Left kidney (tissue), 2 donors: ENCODE measurements around the gene ROCK1. TPM values are rescaled to one million over a fixed set of nuclear protein-coding genes. Genes with fewer than 3 reads are reported as not detected.
A peak's percentile ranks its signal among the peaks of the same experiment; 100 is the strongest.
"Not testable (repeated sequence)": the region's sequence is repeated elsewhere in the genome, so short reads cannot be mapped to it uniquely, and the experiment has no call there.

Experiments
- DNase-seq: peaks from one replicate; pipeline ENCODE4 v3.0.0-alpha.2; 2013
- polyA plus RNA-seq: library from polyadenylated mRNA; unstranded; fragments of 120-200 nt; gene quantifications from one replicate; pipeline ENCODE4 v1.2.1, GENCODE V29; 2013; ENCODE audit not compliant: insufficient read length

ROCK1 gene
- polyA plus RNA-seq, 1 donor, result 79.1 TPM

- no peak for DNase-seq
Observed at GRCh38 chr18:21054252-21054821, 57.3 kb downstream of the ROCK1 start.

GRCh38 chr18:21053127-21053526 lies 58.5 kb downstream of the ROCK1 start:
- no peak for DNase-seq

- DNase-seq, result no peak
Observed at GRCh38 chr18:21052385-21052784, 59.2 kb downstream of the ROCK1 start.

GRCh38 chr18:21051620-21052019 lies 60.0 kb downstream of the ROCK1 start:
- no peak for DNase-seq

GRCh38 chr18:21049306-21049705 lies 62.3 kb downstream of the ROCK1 start:
- peak; percentile 3 for DNase-seq

GRCh38 chr18:21047126-21047525 lies 64.5 kb downstream of the ROCK1 start:
- no peak for DNase-seq

- DNase-seq, result no peak
Observed at GRCh38 chr18:21040466-21040865, 71.1 kb downstream of the ROCK1 start.

- no peak for DNase-seq
Observed at GRCh38 chr18:21038201-21038600, 73.4 kb downstream of the ROCK1 start.

- no peak for DNase-seq
Observed at GRCh38 chr18:21031845-21032244, 79.8 kb downstream of the ROCK1 start.

- not testable (repeated sequence) for DNase-seq
Observed at GRCh38 chr18:21018257-21018656, 93.4 kb downstream of the ROCK1 start.

- no peak for DNase-seq
Observed at GRCh38 chr18:21012308-21012707, 99.3 kb downstream of the ROCK1 start.

GRCh38 chr18:21004726-21005125 lies 106.9 kb downstream of the ROCK1 start:
- DNase-seq, result peak; percentile 7

- DNase-seq, result no peak
Observed at GRCh38 chr18:21000667-21001066, 110.9 kb downstream of the ROCK1 start.

- no peak for DNase-seq
Observed at GRCh38 chr18:20997371-20997770, 114.2 kb downstream of the ROCK1 start.

- no peak for DNase-seq
Observed at GRCh38 chr18:20996418-20996817, 115.2 kb downstream of the ROCK1 start.

- no peak for DNase-seq
Observed at GRCh38 chr18:20988726-20989125, 122.9 kb downstream of the ROCK1 start.

- no peak for DNase-seq
Observed at GRCh38 chr18:20975077-20975476, 136.5 kb downstream of the ROCK1 start.

- DNase-seq, result peak; percentile 1
Observed at GRCh38 chr18:20971886-20972267, 139.7 kb downstream of the ROCK1 start.

GRCh38 chr18:20966795-20967194 lies 144.8 kb downstream of the ROCK1 start:
- no peak for DNase-seq

- DNase-seq, result no peak
Observed at GRCh38 chr18:20963027-20963426, 148.6 kb downstream of the ROCK1 start.

GRCh38 chr18:20960735-20961134 lies 150.9 kb downstream of the ROCK1 start:
- DNase-seq, result no peak

- not testable (repeated sequence) for DNase-seq
Observed at GRCh38 chr18:20950827-20951226, 160.8 kb downstream of the ROCK1 start.
